Thymus (tissue), 11 donors: Measurements from ENCODE around the gene BTBD17. TPM values are rescaled to one million over a fixed set of nuclear protein-coding genes. Genes with fewer than 3 reads are reported as not detected.
A peak's percentile ranks its signal among the peaks of the same experiment; 100 is the strongest.

Experiments used
- DNase-seq, 9 donors: peaks; one replicate each; pipeline ENCODE4 v3.0.0-alpha.2; 2013; ENCODE audit warnings: low spot score in 9 of 9, low read depth in 6 of 9, missing footprints in 1 of 9
- H3K27ac ChIP-seq, 2 donors: one replicate each; pipeline ENCODE4 v1.5.1; 2013; ENCODE audit warnings: control low read depth in 1 of 2, low read depth in 1 of 2, low read length in 1 of 2, mild to moderate bottlenecking in 1 of 2, moderate library complexity in 1 of 2
- H3K27me3 ChIP-seq, 2 donors: one replicate each; pipeline ENCODE4 v1.5.1; 2013; ENCODE audit warnings: low read length in 1 of 2; ENCODE audit not compliant: control insufficient read depth in 2 of 2, insufficient read depth in 1 of 2
- H3K36me3 ChIP-seq, 2 donors: one replicate each; pipeline ENCODE4 v1.5.1; 2013; ENCODE audit warnings: low read length in 1 of 2, mild to moderate bottlenecking in 1 of 2, moderate library complexity in 1 of 2; ENCODE audit not compliant: control insufficient read depth in 2 of 2, insufficient read depth in 2 of 2
- H3K4me1 ChIP-seq, 2 donors: one replicate each; pipeline ENCODE4 v1.5.1; 2013; ENCODE audit warnings: low read length in 2 of 2; ENCODE audit not compliant: control insufficient read depth in 2 of 2, insufficient read depth in 2 of 2
- H3K4me3 ChIP-seq, 2 donors: one replicate each; pipeline ENCODE4 v1.5.1; 2013; ENCODE audit warnings: low read length in 2 of 2, control low read depth in 1 of 2, mild to moderate bottlenecking in 1 of 2
- H3K9me3 ChIP-seq, 2 donors: one replicate each; pipeline ENCODE4 v1.5.1; 2013; ENCODE audit warnings: low read length in 1 of 2, mild to moderate bottlenecking in 1 of 2; ENCODE audit not compliant: control insufficient read depth in 2 of 2, insufficient read depth in 1 of 2
- WGBS: extraction: QIAGEN DNeasy Blood & Tissue Kit; methylation state at CpG from one replicate; pipeline ENCODE4 v1.1.7; 2013; 5-methylcytosine and 5-hydroxymethylcytosine counted together
- polyA plus RNA-seq: library from polyadenylated mRNA; stranded (reverse); fragments of 200-250 nt; gene quantifications from one replicate; pipeline ENCODE4 v1.2.3, GENCODE V29; 2013
- total RNA-seq: library from RNA; stranded (reverse); fragments of 120-200 nt; gene quantifications from one replicate; pipeline ENCODE4 v1.2.4, GENCODE V29; 2013
- donor health status: healthy.

Gene BTBD17
- total and polyA plus RNA-seq, 2 donors = 0.05 to 0.16 TPM

DNA sequence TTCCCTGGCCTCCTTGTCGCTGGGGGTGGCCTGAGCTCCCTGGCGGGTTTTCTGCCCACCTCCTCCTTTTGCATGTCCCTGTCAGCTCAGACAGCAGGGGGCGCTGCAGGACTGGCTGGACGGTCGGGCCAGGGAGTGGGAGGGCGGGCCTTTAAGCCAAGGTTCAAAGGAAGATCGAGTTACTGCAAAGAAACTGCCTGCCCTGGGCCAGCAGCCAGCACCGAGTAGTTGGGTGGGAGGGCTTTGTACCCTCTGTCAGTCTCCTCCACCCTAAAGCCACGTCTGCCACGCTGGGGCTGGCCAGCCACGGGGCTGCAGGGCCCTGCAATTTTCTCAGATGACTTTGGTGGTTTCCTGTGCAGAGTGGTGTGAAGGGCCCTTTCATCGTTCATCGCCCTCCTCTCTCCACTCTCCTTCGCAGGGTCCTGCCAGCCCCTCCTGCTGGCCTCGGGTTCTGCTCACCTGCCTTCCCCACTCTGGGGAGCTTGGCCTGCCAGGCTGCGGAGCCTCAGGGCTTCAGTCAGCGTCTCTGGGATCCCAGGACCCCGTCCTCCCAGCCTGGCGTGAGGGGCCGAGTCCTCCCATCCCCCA, 17.9 kb upstream of the BTBD17 start:
- 14% methylated on average over 20 of the region's 20 CpGs for WGBS
- peak; percentile 75 to 96 (median 88) for DNase-seq
- Histone ChIP-seq H3K36me3 (no peaks in the 10 kb centered on the region), H3K27ac (no peak overlapping the region), H3K9me3 (no peaks in the 10 kb centered on the region), H3K27me3 (no peaks in the 10 kb centered on the region), H3K4me3 (peak overlapping the region; percentile 6 to 32), H3K4me1 (peaks cover 8 to 23% of the 10 kb centered on the region in 2 donors)

DNA sequence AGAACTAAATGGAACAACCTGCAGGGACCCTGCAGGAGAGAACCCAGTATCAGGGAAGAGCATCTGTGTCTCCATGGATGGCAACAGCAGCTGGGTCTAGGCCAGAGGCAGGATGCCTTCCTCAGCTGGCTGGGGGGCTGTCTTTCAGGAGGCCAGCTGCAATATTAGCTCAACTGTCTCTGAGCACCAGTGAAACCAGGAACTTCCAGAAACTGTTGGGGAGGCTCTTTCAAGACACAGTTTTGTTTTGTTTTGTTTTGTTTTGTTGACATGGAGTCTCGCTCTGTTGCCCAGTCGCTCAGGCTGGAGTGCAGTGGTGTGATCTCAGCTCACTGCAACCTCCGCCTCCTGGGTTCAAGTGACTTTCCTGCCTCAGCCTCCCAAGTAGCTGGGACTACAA, 13.2 kb upstream of the BTBD17 start:
- over 99% methylated on average over 3 of the region's 3 CpGs for WGBS
- no peak overlapping the region for H3K27ac ChIP-seq
- H3K4me3 ChIP-seq = no peak overlapping the region
- peaks cover 3 to 11% of the 10 kb centered on the region in 2 donors for H3K4me1 ChIP-seq
- no peak for DNase-seq
- H3K9me3 ChIP-seq = no peaks in the 10 kb centered on the region
- no peaks in the 10 kb centered on the region for H3K27me3 ChIP-seq
- H3K36me3 ChIP-seq = no peaks in the 10 kb centered on the region

DNA sequence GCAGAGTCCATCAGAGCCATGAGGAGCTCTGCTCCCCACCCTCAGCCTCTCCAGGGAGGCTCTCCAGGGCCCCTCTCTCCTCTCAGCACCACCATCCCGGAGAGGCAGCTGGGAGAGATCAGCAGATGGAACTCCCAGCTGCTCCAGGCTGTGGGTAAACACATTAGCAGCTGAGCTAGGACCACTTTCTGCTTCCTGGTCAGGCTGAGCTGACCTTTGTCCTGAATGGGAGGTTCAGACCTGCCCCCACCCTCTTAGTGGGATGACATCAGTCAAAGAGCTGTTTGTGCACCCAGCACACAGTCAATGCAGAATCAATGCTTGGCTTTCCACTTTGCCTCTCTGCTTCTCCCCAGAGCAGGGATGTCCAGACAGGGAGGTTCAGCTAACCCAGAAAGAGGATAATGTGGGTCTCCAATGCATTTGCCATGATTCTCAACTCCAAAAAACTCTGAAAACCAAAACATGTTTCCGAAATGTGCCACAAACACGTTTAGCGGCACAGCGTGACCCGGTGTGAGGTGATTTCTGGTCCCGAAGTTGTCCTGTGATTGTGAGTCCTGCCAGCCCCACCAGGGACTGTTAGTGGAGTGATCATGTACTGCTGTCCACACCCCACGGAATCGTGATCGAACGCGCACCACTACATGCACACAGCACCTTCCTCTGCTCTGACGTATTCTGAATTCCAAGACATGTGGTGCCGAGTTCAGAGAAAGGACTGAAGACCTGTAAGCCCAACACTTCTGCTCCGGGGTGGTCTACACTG, 12.4 kb upstream of the BTBD17 start:
- Histone ChIP-seq H3K27ac (no peak overlapping the region), H3K9me3 (no peaks in the 10 kb centered on the region), H3K4me1 (peaks cover 0 to 11% of the 10 kb centered on the region in 2 donors), H3K4me3 (no peak overlapping the region), H3K27me3 (peaks cover 0 to 4% of the 10 kb centered on the region in 2 donors), H3K36me3 (no peaks in the 10 kb centered on the region)
- WGBS = 96% methylated on average over 15 of the region's 15 CpGs
- no peak for DNase-seq

DNA sequence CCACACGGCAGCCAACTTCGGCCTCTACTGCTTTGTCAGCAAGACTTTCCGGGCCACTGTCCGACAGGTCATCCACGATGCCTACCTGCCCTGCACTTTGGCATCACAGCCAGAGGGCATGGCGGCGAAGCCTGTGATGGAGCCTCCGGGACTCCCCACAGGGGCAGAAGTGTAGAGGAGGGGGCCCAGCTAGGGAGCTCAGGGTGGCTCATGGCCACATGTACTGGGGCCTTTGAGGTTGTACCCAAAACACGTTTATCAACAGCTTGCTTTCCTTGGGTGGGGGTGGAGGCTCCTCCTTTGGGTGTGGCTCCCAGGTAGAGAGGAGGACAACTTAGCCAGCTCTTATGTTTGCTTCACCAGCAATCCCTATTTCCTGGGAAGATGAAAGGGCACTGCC, 10.8 kb upstream of the BTBD17 start:
- H3K36me3 ChIP-seq = no peaks in the 10 kb centered on the region
- DNase-seq = no peak
- no peaks in the 10 kb centered on the region for H3K9me3 ChIP-seq
- H3K4me1 ChIP-seq = peaks cover 0 to 20% of the 10 kb centered on the region in 2 donors
- no peak overlapping the region for H3K27ac ChIP-seq
- WGBS = 97% methylated on average over 9 of the region's 9 CpGs
- no peak overlapping the region for H3K4me3 ChIP-seq
- H3K27me3 ChIP-seq = peaks cover 0 to 10% of the 10 kb centered on the region in 2 donors

DNA sequence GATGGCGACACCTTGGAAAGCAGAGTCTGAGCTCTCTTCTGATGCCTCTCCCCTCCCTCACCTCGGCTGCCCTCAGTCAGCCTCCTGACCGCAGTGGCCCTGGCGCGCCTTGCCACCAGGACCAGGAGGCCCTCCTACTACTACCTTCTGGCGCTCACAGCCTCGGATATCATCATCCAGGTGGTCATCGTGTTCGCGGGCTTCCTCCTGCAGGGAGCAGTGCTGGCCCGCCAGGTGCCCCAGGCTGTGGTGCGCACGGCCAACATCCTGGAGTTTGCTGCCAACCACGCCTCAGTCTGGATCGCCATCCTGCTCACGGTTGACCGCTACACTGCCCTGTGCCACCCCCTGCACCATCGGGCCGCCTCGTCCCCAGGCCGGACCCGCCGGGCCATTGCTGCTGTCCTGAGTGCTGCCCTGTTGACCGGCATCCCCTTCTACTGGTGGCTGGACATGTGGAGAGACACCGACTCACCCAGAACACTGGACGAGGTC, 10.0 kb upstream of the BTBD17 start:
- H3K36me3 ChIP-seq = no peaks in the 10 kb centered on the region
- no peak for DNase-seq
- no peak overlapping the region for H3K27ac ChIP-seq
- peaks cover 0 to 10% of the 10 kb centered on the region in 2 donors for H3K27me3 ChIP-seq
- peaks cover 0 to 20% of the 10 kb centered on the region in 2 donors for H3K4me1 ChIP-seq
- H3K4me3 ChIP-seq = no peak overlapping the region
- WGBS = 97% methylated on average over 26 of the region's 26 CpGs
- no peaks in the 10 kb centered on the region for H3K9me3 ChIP-seq

DNA sequence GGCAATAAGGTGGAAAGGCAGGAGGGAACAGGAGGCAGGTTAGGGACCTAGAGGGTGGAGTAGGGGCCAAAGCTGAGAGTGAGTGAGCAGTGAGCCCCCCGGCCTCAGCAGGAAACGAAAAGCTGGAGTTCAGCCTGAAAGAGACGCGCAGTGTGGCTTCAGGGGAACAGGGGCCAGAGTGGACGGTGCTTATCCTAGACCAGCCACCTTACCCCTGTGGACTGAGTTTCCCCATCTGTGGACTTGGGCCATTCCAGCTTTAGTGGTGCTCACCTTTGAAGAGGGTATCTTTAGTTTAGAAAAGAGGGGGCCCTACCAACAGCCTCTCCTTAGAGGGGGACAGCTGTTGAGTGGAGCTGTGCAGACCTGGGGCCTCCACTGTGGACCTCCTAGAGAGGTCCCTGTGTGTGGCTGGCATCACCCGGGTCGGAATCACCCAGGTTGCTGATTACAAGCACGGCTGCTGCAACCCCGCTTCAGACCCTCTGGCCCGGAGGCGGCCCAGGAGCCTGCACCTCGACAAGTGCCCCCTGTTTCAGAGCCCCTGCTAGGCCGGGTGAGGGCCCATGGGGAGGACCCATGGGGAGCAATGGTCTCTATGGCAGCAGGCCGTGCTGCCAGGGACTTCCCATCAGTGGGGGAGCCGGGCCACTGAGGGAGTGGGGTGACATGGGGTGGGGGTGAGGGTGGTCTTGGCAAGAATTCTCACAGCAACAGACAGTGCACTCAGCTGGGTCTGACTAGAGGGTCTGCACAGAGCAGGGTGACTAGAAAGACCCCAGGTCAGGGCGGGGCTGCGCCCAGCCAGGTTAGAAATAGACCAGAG, 8.2 kb upstream of the BTBD17 start:
- no peaks in the 10 kb centered on the region for H3K36me3 ChIP-seq
- DNase-seq = no peak
- no peak overlapping the region for H3K4me3 ChIP-seq
- WGBS = 91% methylated on average over 17 of the region's 17 CpGs
- peaks cover 0 to 20% of the 10 kb centered on the region in 2 donors for H3K4me1 ChIP-seq
- H3K27me3 ChIP-seq = peaks cover 0 to 10% of the 10 kb centered on the region in 2 donors
- no peak overlapping the region for H3K27ac ChIP-seq
- no peaks in the 10 kb centered on the region for H3K9me3 ChIP-seq

DNA sequence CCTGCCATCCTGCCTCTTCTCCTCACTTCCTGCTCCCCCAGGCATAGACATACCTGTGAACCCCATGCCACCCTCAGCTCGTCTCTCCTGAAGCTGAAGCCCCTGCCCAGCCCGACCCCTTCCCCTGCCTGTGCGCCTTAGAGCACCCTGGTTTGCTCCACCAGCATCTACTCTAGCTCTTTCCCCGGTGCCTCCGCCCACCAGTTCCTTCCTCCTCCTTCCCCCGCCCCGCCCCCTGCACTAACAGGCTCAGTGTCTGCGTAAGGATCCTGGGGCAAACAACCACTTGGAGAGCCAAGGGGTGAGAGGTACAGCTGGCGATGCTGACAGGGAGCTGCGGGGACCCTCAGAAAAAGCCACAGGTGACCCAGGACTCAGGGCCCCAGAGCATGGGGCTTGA, 7.6 kb upstream of the BTBD17 start:
- peak in 4 of 9 donors; percentile 39 to 77 (median 56) for DNase-seq
- 4% methylated on average over 10 of the region's 10 CpGs for WGBS
- Histone ChIP-seq H3K9me3 (no peaks in the 10 kb centered on the region), H3K27me3 (peaks cover 0 to 10% of the 10 kb centered on the region in 2 donors), H3K4me3 (no peak overlapping the region), H3K36me3 (no peaks in the 10 kb centered on the region), H3K4me1 (peaks cover 0 to 18% of the 10 kb centered on the region in 2 donors), H3K27ac (no peak overlapping the region)

DNA sequence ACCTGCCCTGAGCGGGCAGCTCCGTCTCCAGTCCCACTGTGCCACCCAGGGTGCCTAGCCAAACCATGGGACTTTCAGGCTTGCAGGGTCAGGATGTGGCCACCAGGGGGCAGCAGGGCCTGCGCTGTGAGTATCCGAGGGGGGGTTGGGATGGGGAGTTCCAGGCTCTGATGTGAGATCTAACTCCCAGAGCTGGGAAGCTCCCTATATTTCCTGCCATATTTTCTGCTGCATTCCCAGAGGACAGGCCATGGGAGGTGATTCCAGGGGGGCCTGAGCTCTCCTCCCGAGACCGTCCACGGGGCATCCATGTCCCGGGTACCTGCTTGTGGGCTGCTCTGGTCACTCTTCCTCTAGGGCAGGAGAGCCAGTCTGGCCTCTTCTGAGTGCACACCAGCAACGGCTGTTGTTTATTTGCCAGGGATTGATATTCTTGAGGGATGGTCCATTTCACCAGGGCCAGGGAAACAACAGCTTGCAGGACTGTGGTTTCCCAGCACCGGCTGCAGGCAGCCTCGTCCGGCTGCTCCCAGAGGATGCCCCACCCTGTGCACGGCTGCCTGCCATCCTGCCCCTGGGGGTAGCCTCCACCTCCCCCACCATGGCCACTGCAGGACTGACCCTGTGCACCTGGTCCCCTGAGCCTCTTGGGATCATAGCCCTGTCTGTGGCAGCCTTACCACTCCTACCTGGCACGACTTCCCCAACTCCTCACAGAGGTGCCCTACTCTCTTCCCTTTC, 6.8 kb upstream of the BTBD17 start:
- Histone ChIP-seq H3K4me1 (peaks cover 0 to 18% of the 10 kb centered on the region in 2 donors), H3K27ac (no peak overlapping the region), H3K9me3 (no peaks in the 10 kb centered on the region), H3K4me3 (no peak overlapping the region), H3K27me3 (peaks cover 0 to 10% of the 10 kb centered on the region in 2 donors), H3K36me3 (no peaks in the 10 kb centered on the region)
- 30% methylated on average over 14 of the region's 14 CpGs for WGBS
- peak in 3 of 9 donors; percentile 58 to 69 (median 67) for DNase-seq
